AML-193 (cell line): ENCODE data around the gene LCLAT1.
A peak's percentile ranks its signal among the peaks of the same experiment; 100 is the strongest.
"Not testable (repeated sequence)": the region's sequence is repeated elsewhere in the genome, so short reads cannot be mapped to it uniquely, and the experiment has no call there.

Source experiments
- DNase-seq, 2 experiments: peaks; one replicate each; lab custom pipeline; 2025; lab: John Stamatoyannopoulos, UW

The LCLAT1 gene

DNA sequence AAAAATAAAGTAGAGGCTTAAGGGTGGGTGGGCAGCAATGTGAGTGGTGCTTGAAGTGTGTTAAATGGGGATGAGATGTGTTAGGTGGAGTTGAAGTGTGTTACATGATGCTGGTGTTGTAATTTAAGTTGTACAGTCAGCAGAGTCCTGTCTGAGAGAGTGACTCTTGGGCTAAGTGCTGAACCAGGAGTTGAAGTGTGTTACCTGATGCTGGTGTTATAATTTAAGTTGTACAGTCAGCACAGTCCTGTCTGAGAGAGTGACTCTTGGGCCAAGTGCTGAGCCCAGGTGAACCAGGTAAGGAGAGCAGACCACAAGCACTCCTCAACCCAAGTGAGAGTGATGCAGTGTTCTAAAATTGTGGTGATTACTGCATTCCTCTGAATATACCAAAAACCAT is 40.6 kb downstream of the LCLAT1 start:
- no peak for DNase-seq

DNA sequence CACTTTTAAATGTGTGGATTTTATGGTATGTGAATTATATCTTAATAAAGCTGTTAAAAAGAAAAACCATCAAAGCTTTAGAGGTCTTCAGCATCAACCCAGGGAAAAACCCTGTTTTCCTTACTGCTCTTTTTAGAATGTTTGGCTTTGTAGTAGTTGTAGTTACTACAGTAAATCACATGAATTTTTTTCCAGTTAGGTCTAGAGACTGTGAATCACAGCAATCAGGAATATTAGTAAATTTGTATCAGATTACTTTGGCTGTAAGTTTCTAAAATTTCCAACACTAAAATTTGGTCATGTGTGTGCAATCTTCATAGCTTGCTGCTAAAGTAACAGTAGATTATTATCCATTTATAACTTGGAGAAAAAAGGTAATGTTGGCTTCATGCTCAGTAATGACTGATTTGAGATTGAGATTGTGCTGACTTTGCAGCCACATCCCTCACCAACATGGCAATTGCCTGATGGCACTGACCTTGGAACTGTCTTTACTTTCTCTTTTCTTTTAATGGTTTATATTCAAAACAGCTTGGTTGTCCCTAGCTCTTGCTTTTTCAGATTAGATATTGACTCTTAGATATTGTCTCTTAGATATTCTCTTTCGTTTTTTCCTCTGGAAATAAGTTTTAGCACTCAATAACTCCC is 41.1 kb downstream of the LCLAT1 start:
- DNase-seq = no peak

- DNase-seq = no peak
Measured at GRCh38 chr2:30491225-30491624, 44.2 kb downstream of the LCLAT1 start.

DNA sequence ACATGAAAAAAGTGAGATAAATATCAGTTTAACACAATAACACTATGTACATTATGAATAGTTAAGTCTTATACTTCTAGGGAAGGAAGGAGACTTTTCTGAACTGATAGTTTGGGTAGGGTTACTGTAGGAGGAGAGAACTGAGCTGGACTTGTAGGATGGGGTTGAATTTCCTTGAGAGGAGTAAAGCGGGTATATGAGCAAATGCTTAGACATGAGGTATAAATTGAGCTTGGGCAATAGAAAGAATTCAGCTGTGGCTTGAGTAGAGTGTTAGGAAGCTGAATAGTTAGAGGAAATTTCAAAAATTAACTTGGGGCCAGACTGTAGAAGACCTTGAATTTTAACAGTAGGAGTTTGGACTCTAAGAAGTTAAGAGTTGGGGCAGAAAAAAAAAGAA is 45.1 kb downstream of the LCLAT1 start:
- DNase-seq = no peak

- no peak for DNase-seq
Measured at GRCh38 chr2:30492619-30493018, 45.6 kb downstream of the LCLAT1 start.

- no peak for DNase-seq
Measured at GRCh38 chr2:30493440-30493839, 46.4 kb downstream of the LCLAT1 start.

- peak; percentile 27 to 56 for DNase-seq
Measured at GRCh38 chr2:30495896-30496295, 48.9 kb downstream of the LCLAT1 start.

DNA sequence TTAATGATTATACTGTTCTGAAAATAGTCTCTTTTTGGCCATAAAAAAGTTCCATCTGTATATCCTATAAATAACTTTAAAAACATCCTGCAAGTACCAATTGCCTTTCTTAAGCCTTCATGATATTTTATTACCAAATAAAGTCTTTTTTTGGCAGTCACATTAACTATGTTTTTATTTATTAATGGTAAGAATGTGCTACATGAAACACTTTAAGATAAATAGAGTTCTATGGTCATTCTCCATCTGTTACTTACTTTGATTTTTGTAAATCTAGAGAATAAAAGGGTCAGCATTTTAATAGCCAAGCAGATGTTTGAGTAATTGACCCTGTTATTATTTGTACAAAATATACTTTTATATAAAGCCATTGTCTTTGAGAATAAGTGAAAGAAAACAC is 52.6 kb downstream of the LCLAT1 start:
- DNase-seq = no peak

DNA sequence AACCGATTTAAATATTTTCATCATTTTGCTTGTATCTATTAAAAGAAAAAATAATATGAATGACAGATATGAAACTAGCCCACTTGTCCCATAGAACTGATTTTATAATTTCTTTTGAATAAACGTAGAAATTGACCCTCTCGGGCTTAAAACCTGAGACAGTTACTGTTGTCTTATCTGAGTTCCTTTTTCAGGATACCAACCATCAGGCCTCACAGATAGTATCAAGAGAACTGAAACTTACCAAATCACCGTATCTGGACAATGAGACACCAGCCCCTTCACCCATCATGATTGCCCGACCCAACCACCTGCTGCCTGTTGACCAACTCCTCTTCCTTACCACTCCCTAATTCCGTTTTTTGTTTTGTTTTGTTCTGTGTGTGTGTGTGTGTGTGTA is 53.7 kb downstream of the LCLAT1 start:
- DNase-seq = no peak

- DNase-seq = no peak
Measured at GRCh38 chr2:30502310-30502709, 55.3 kb downstream of the LCLAT1 start.

- DNase-seq = peak; percentile 85 to 88
Measured at GRCh38 chr2:30503007-30503694, 56.1 kb downstream of the LCLAT1 start.

GRCh38 chr2:30503695-30504052 is 56.6 kb downstream of the LCLAT1 start:
- peak in 1 of 2 experiments; percentile 37 for DNase-seq

DNA sequence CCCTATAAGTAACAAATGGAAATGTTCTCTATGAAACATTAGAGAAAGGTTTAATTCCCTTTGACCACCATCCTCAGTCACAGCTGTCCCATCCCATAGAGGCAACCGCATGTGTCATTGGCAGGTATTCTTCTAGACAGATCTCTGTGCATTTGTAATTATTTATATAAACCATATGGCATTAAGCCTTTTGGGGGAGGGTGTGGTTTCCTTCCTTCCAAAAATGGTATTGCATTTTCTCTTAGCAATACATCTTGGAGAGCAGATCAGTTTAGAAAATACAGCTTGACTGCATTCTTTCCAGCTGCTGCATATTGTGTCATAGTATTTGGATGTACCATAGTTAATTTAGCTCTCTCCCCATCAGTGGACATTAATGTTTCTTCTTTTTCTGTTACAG is 57.7 kb downstream of the LCLAT1 start:
- no peak for DNase-seq

GRCh38 chr2:30505500-30506180 is 58.6 kb downstream of the LCLAT1 start:
- no peak for DNase-seq

DNA sequence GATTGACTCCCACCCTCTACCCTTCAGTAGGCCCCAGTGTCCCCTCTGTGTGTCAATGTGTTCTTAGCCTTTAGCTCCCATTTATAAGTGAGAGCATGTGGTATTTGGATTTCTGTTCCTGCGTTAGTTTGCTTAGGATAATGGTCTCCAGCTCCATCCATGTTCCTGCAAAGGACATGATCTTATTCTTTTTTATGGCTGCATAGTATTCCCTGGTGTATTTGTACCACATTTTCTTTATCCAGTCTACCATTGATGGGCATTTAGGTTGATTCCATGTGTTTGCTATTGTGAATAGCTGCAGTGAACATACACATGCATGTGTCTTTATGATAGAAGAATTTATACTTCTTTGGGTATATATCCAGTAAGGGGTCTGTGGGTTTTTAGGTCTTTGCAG is 60.4 kb downstream of the LCLAT1 start:
- not testable (repeated sequence) for DNase-seq

DNA sequence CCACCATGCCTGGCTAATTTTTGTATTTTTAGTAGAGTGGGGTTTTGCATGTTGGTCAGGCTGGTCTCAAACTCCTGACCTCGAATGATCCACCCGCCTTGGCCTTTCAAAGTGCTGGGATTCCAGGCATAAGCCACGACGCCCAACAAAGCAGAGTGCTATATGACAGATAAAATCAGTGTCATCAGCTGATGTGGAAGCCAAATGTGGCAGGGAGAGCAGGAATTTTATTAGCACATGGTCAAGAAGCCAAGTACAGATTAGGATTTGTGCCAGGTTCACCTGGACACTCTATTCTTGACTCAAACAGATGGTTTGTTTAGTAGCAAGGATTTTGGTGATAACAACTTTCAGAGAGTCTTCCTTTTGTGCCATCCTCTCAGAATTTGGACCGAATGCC is 62.7 kb downstream of the LCLAT1 start:
- DNase-seq = no peak

- no peak for DNase-seq
Measured at GRCh38 chr2:30510409-30510808, 63.4 kb downstream of the LCLAT1 start.

GRCh38 chr2:30511122-30512083 is 64.4 kb downstream of the LCLAT1 start:
- no peak for DNase-seq

GRCh38 chr2:30512243-30512886 is 65.3 kb downstream of the LCLAT1 start:
- DNase-seq = no peak

GRCh38 chr2:30513649-30514048 is 66.6 kb downstream of the LCLAT1 start:
- DNase-seq = not testable (repeated sequence)

- no peak for DNase-seq
Measured at GRCh38 chr2:30514134-30514847, 67.2 kb downstream of the LCLAT1 start.
